HG03159 (cell line): ENCODE data around the gene LYL1.

ENCODE experiments used
- ATAC-seq: cut with Tn5 transposase; IDR thresholded peaks from one replicate; pipeline ENCODE4 v1.9.1; 2021; ENCODE audit warnings: mild to moderate bottlenecking, moderate library complexity; ENCODE audit not compliant: unreplicated experiment

Gene LYL1

DNA sequence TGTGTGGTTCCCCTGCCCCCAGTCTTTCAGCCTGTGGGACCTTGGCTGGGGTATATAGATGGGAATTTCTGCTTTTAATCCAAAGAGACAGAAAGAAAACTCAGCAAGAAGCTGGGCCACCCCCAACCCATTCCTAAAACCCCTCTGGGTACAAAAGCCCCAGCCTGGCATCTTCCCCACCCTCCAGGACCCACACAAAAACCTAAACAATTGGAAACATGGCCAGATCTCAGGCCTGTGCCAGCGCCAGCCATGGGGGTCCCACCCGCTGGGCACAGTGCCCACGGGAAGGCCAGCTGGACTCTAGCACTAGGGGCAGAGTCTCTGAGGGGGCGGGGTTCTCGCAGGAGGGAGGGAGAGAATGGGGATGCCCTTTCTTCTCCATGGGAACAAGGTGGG lies 8.6 kb downstream of the LYL1 start:
- ATAC-seq: no peak

- ATAC-seq: no peak
Observed at GRCh38 chr19:13093407-13094105, 9.1 kb downstream of the LYL1 start.

DNA sequence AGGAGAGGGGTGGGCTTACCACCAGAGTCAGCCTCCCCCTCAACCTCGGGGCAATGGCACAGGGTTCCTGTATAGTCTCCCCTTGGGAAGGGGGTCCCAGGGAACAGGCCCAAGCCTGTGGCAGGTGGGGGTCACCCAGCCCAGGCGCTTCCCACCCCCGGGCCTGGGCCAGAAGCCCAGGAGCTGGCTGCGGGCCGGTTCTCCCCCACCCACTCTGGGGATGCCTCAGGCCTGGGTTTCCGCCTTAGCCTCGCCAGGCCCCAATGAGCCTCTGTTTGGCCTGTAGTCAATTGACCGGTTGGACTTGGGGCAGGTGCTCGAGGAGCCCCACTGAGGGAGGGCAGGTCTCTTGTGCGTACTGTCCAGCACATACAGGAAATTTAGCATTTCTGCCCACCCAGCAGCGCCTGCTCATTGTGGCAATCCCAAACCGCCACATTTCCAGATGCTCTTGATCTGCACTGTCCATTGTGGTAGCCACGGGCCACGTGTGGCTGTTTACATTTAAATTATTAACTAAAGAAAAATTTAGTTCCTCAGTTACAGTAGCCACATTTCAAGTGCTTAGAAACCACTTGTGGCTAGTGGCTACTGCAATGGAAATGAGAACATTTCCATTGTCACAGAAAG lies 9.9 kb downstream of the LYL1 start:
- ATAC-seq: no peak

DNA sequence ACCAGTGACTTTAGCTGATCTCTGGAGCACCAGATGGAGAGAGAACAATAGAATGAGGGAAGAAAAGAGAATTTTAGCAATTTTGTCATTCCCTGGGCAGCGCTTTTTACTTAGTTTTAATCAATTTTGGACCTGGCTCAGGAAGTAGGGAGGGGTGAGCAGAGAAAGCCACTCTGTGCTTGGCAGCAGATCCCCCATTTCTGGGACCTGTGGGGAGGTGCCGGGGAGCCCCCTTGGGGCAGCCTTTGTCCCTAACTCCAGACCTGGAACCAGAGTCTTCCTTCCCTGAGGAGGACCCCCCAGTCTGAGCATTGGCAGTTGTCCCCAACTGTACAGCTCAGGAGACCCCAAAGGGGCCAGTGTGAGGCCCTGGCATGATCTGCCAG lies 10.5 kb downstream of the LYL1 start:
- ATAC-seq: no peak

GRCh38 chr19:13091400-13092157 lies 11.1 kb downstream of the LYL1 start:
- no peak for ATAC-seq

DNA sequence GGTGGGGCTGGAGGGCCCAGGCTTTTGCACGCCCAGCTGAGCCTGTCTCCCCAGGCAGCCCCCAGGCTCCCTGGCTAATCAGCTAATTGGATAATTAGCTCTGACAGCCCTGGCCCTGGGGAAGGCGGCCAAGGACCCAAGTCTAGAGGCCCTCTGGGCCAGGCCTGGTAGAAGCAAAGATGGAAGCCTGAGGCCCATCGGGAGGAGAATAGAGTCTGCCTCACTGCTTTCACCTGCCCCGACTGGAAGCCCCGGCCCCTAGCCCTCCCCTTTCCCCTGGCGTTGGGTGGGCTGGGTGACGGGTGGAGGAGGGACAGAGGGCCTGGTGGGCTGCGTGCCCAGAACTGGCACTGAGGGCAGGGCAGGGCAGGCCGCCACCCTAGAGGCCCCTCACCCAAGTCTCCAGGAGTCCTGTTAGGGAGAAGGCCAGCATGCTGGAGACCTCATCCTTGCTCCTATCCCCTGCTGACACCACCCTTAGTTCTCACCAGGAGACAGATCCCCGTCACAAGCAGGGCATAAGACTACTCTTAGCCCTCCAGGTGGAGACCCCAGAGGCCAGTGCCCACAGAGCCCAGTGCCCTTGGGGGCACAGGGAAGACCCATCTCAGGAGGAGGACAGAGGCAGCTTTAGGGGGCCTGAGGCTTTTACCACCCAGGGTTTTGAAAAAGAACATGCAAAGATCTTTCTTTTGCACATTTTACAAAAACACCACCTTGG lies 12.0 kb downstream of the LYL1 start:
- no peak for ATAC-seq

DNA sequence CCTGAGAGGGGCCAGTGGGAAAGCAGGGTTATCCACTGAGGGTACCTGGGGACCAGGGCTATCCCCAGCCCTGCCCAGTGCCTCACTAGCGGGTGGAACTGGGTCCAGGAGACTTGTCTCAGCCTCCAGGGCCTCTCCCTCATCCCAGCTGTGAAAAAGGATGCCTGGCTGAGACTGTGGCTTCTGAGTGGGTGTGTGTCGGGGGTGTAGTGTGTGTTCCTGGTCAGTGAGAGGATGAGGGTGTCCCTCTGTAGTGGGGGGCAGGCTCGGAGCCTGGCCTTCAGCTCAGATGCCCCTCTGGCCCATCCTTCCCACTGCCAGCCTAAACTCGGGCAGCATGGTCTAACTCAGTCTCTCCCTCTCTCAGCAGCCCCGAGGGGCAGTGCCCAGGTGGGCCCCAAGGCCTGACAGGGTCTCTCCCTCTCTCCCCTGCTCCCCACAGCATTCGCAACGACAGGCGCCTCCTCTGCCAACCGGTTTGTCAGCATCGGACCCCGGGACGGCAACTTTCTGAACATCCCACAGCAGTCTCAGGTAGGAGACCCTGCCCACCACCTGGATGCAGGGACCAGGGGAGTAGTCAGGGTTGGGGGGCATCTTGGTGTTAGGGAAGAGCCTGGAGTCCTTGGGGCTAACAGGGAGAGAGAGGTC lies 12.7 kb downstream of the LYL1 start:
- no peak for ATAC-seq

GRCh38 chr19:13089139-13089856 lies 13.4 kb downstream of the LYL1 start:
- ATAC-seq: no peak

DNA sequence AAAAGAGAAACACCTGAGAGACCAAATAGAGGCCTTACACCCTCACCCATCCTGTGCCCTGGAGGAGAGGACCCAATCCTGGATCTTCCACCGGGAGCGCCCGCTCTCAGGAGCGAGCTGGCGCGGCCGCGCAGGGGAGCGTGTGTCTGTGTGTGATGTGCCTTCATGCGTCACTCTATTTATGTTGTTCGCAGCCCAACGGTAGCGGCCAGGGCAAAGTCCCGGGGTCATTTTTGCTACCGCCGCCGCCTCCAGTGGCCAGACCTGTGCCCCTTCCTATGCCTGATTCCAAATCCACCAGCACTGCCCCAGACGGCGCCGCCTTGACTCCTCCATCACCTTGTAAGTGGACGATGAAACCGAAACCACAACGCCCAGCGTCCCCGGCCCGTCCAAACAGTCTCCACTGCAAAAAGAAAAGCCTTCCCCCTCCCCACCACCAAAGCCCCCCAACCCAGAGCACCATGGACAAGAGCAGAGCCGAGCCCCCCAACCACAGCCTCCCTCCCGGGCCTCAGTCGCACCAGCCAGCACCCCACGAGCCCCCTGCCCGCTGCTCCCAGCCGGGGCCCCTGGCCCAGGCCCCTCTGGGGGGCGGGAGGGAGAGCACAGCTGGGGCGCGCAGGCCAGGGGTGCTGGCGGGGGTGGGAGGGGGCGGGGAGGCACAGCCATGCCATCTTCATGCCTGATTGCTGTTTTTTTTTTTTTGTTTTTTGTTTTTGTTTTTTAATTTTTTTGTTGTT lies 14.7 kb downstream of the LYL1 start:
- no peak for ATAC-seq

DNA sequence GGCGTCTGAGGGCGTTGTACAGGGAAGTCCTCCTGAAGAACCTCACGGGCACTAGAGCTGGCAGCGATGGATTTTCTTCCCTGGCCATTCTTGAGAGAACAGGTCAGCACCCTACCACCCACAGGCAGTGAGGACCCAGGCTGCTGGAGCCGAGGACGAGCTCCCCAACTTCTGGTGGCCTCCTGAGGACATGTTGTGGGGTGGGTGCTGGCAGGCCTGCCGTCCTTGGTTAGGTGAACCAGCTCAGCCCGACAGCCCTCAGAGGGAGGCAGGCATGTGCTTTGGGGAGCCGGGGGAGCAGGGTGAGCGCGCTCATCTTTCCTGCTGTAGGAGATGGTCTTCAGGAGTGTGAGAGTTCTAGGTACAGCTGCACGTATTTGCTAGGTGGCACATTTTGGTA lies 15.4 kb downstream of the LYL1 start:
- no peak for ATAC-seq

- ATAC-seq: no peak
Observed at GRCh38 chr19:13086341-13086740, 16.3 kb downstream of the LYL1 start.

GRCh38 chr19:13085666-13086065 lies 17.0 kb downstream of the LYL1 start:
- no peak for ATAC-seq

GRCh38 chr19:13083627-13084026 lies 19.0 kb downstream of the LYL1 start:
- ATAC-seq: no peak

- ATAC-seq: no peak
Observed at GRCh38 chr19:13083008-13083404, 19.7 kb downstream of the LYL1 start.

DNA sequence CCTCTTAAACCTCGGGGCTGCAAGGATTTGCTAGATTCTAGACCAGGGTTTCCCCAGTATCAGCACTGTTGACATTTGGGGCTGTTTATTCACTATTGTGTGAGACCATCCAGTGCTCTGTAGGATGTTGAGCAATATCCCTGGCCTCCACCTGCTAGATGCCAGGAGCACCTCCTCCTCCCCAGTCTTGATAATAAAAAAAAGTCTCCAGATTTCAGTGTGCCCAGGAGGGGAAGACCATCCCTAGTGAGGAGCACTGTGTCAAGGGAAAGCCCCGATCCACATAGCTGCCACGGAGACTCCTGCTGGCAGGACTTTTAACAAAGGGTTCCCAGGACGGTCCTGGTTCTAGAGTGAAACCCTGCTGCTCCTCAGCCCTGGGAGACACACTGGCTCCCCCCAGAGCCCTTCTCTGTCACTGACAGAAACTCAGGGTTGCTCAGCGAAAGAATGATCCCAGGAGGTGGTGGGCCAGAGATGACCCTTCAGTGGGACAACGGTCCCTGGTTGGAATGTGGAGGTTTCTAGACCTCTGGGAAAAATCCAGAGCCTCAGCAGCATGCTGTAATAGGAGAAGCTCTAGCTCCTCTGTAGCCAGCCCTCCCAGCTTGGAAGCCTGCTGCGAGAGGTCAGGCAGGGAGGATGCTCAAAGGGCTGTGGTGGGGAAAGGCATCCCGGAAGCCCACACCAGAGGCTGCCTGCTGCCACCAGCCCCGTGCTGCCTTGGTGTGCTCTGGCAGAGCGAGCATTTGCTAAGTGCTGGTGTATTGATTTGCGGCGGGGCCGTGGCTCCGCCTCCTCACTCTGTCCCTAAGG lies 20.3 kb downstream of the LYL1 start:
- ATAC-seq: no peak

GRCh38 chr19:13079542-13079986 lies 23.1 kb downstream of the LYL1 start:
- no peak for ATAC-seq

DNA sequence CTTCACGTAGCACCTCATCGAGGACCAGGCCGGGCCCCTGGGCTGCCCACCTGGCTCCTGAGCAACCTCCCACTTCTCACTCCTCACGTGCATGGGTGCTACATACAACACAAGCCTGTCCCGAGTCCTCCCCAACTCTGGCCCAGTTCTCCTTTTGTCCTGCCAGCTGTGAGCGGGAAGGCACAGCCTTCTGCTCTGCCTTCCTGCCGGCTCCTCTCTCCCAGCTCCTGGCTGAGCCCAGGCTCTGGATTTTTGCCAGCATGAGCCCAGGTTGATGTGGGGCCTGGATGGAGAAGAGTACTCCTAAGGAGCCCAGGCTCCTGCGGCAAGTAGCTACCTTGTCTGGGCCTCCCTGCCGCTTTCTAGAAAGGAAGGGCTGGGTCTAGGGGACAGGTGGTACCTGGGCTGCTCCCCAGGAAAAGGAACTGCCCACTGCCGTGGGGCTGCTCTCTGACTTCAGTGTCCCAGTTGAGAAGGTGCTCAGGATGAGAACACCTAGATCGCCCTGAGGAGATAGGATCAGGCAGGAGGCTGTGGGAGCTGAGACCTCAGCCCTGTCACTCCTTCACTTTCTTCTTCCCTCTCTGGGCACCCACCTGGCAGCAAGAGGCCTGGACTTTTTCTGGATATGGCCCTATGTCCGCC lies 23.6 kb downstream of the LYL1 start:
- no peak for ATAC-seq

GRCh38 chr19:13078381-13078780 lies 24.3 kb downstream of the LYL1 start:
- ATAC-seq: no peak
